HEK293 (cell line): Measurements from ENCODE around the gene COQ10A.

ENCODE experiments used
- CTCF ChIA-PET: fragments of 350-600 bp; formaldehyde crosslinking; extraction: SDS; loops from one replicate; lab custom pipeline; 2021; ENCODE audit warnings: antibody characterized with exemption; lab: Yijun Ruan, JAX
- POLR2A ChIA-PET: fragments of 300-600 bp; formaldehyde crosslinking; extraction: SDS; loops from one replicate; lab custom pipeline; 2020; ENCODE audit warnings: antibody characterized with exemption, inconsistent platforms; lab: Yijun Ruan, JAX
- H3K27ac ChIP-seq: fragments of 200-500 bp; sonication (Bioruptor generic); 2 replicates; pipeline ENCODE4 v1.5.1; 2014; ENCODE audit warnings: low read depth, low read length, control low read depth, inconsistent platforms; ENCODE audit errors: extremely low read depth
- H3K36me3 ChIP-seq, 2 experiments: fragments of 200-500 bp in 1 of 2; sonication (Bioruptor generic) in 1 of 2; 1 replicate in 1 of 2; 2 replicates in 1 of 2; pipeline ENCODE4 v1.5.1; 2014 to 2017; ENCODE audit warnings: inconsistent platforms in 2 of 2, low read length in 2 of 2; ENCODE audit not compliant: control insufficient read depth in 2 of 2, insufficient read depth in 1 of 2
- H3K4me1 ChIP-seq: fragments of 200-500 bp; sonication (Bioruptor generic); 2 replicates; pipeline ENCODE4 v1.5.1; 2014; ENCODE audit warnings: mild to moderate bottlenecking, low read length, inconsistent platforms; ENCODE audit not compliant: control insufficient read depth, insufficient read depth
- H3K4me3 ChIP-seq: 2 replicates; pipeline ENCODE4 v1.5.1; 2011; ENCODE audit warnings: low read depth, mild to moderate bottlenecking, control low read depth, low read length, moderate library complexity
- H3K9me3 ChIP-seq: fragments of 200-500 bp; sonication (Bioruptor generic); 2 replicates; pipeline ENCODE4 v1.5.1; 2014; ENCODE audit warnings: low read depth, low read length, inconsistent platforms; ENCODE audit not compliant: control insufficient read depth, insufficient read depth
- PRDM10 ChIP-seq: fragments of 450-650 bp; formaldehyde crosslinking; IDR thresholded peaks from 2 replicates; pipeline ENCODE4 v1.5.1; 2016; ENCODE audit warnings: missing biosample characterization, missing genetic modification characterization
- REPIN1 ChIP-seq: fragments of 450-650 bp; formaldehyde crosslinking; IDR thresholded peaks from 2 replicates; pipeline ENCODE4 v1.5.1; 2017; ENCODE audit warnings: missing biosample characterization, missing genetic modification characterization, low read depth
- SETDB1 ChIP-seq: IDR thresholded peaks from one replicate; pipeline ENCODE4 v1.6.1; 2017; ENCODE audit warnings: mild to moderate bottlenecking, low read length, moderate library complexity, mixed read lengths; ENCODE audit not compliant: insufficient read length
- ZBTB10 ChIP-seq: fragments of 450-650 bp; formaldehyde crosslinking; IDR thresholded peaks from 2 replicates; pipeline ENCODE4 v1.5.1; 2016; ENCODE audit warnings: missing biosample characterization, missing genetic modification characterization
- ZIC2 ChIP-seq: fragments of 450-650 bp; formaldehyde crosslinking; IDR thresholded peaks from 2 replicates; pipeline ENCODE4 v1.5.1; 2016; ENCODE audit warnings: missing biosample characterization, missing genetic modification characterization
- ZNF2 ChIP-seq: fragments of 450-650 bp; formaldehyde crosslinking; IDR thresholded peaks from 2 replicates; pipeline ENCODE4 v1.5.1; 2016; ENCODE audit warnings: missing biosample characterization, missing genetic modification characterization
- ZNF335 ChIP-seq: fragments of 450-650 bp; formaldehyde crosslinking; conservative IDR thresholded peaks from 2 replicates; pipeline ENCODE4 v1.5.1; 2016; ENCODE audit warnings: missing biosample characterization, missing genetic modification characterization
- ZNF341 ChIP-seq: fragments of 450-650 bp; formaldehyde crosslinking; IDR thresholded peaks from 2 replicates; pipeline ENCODE4; 2016; ENCODE audit warnings: low read depth, missing biosample characterization, missing genetic modification characterization
- ZNF391 ChIP-seq: fragments of 450-650 bp; formaldehyde crosslinking; IDR thresholded peaks from 2 replicates; pipeline ENCODE4 v1.5.1; 2016; ENCODE audit warnings: low read depth, missing biosample characterization, missing genetic modification characterization, borderline replicate concordance
- ZNF473 ChIP-seq: fragments of 450-650 bp; formaldehyde crosslinking; IDR thresholded peaks from 2 replicates; pipeline ENCODE4 v1.5.1; 2017; ENCODE audit warnings: missing biosample characterization, missing genetic modification characterization
- ZNF677 ChIP-seq: fragments of 450-650 bp; IDR thresholded peaks from 2 replicates; pipeline ENCODE4 v1.5.0; 2018; ENCODE audit warnings: missing biosample characterization, mild to moderate bottlenecking, missing genetic modification characterization, moderate library complexity
- ZNF707 ChIP-seq: fragments of 450-650 bp; formaldehyde crosslinking; IDR thresholded peaks from 2 replicates; pipeline ENCODE4 v1.5.1; 2016; ENCODE audit warnings: missing biosample characterization, missing genetic modification characterization

COQ10A gene

DNA sequence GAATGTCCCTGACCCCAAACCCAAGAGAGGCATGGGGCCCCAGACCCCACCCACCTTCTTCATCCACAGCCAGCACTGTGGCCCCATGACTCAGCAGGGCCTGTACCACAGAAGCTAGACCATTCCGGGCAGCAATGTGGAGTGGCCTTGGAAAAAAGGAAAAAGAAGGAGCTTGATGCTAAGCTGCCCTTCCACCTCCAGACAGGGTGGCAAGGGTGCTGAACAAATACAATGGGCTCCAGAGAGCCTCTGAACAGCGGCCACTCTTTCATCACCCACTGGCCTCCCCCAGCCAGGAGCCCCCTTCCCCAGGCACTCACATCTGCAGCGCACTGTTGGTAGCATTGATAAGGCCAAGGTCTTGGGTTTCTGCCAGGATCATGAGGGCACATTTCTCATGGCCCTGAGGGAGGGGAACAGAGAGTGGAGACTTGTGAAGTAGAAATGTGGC, 23.0 kb upstream of the COQ10A start:
- TF ChIP-seq PRDM10 (tag by site-specific recombination), result peak; percentile 38; the same call in 1 of the 2 replicates
- TF ChIP-seq SETDB1, result no peak
- no peak for TF ChIP-seq ZNF473 (tag by site-specific recombination)
- no peak for TF ChIP-seq ZNF707 (tag by site-specific recombination)
- TF ChIP-seq ZIC2, result peak; percentile 83
- no peak for TF ChIP-seq REPIN1 (tag by site-specific recombination)
- H3K4me3 ChIP-seq, result no peak overlapping the region
- H3K27ac ChIP-seq, result no peak overlapping the region
- CTCF ChIA-PET, result no interaction called here
- H3K36me3 ChIP-seq, result peaks cover 18 to 92% of the 10 kb centered on the region in 2 experiments; a peak in 2 of 3 replicates
- H3K9me3 ChIP-seq, result no peaks in the 10 kb centered on the region
- POLR2A ChIA-PET, result interaction anchor here (0.7 kb wide), 1 partner anchor 13 kb away, joined by 3 read pairs; no protein-coding TSS in a partner anchor
- no peaks in the 10 kb centered on the region for H3K4me1 ChIP-seq

DNA sequence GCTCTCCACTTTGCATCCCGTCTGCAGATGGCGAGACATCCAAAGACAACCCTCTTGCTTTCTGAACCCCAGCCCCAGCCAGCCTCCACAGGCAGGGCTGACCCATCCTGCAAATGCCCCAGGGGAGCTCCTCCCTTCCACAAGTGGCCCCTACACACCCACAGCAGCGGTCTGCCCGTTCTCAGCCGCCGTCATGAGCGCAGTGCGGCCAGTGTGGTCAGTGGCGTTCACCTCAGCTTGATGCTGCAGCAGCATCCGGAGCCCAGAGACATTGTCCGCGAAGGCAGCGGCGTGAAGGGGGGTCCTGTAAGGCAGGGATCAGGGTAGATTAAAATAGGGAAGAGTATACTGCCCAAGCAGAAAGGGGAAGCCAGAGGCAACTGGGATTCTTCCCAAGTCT, 22.2 kb upstream of the COQ10A start:
- no peak for TF ChIP-seq ZNF335 (tag by site-specific recombination)
- 0 out of 2 replicates have a peak, but pooled peaks have one; percentile 40 for TF ChIP-seq PRDM10 (tag by site-specific recombination)
- no peak for TF ChIP-seq ZNF2 (tag by site-specific recombination)
- no peak for TF ChIP-seq ZNF677
- TF ChIP-seq ZNF341 (tag by site-specific recombination), result no peak
- no peak for TF ChIP-seq ZNF391 (tag by site-specific recombination)
- TF ChIP-seq ZBTB10 (tag by site-specific recombination), result no peak
- Histone ChIP-seq H3K36me3 (peaks cover 23 to 90% of the 10 kb centered on the region in 2 experiments; a peak in 2 of 3 replicates), H3K4me3 (no peak overlapping the region), H3K27ac (no peak overlapping the region), H3K4me1 (no peaks in the 10 kb centered on the region), H3K9me3 (no peaks in the 10 kb centered on the region)
- POLR2A ChIA-PET, result interaction anchor here (1.2 to 1.7 kb wide), 2 partner anchors 13 to 23 kb away, joined by 4 to 6 read pairs; partner anchors contain the start of gene RNF41
- CTCF ChIA-PET, result interaction anchor here (0.6 to 0.9 kb wide), 2 partner anchors 13 to 42 kb away, joined by 4 read pairs; partner anchors contain the start of gene ANKRD52
